Natural killer cell (primary cell): ENCODE data around the gene A4GALT. TPM values are rescaled to one million over a fixed set of nuclear protein-coding genes. Genes with fewer than 3 reads are reported as not detected.
"Not testable (repeated sequence)": the region's sequence is repeated elsewhere in the genome, so short reads cannot be mapped to it uniquely, and the experiment has no call there.

Experiments
- ATAC-seq, 3 donors: fragments of 150-1000 bp in 2 of 3; fragments of 200-7000 bp in 1 of 3; cut with Tn5 transposase; 1 replicate in 1 of 3; 2 replicates in 2 of 3; pipeline ENCODE4 v1.10.0; 2021; ENCODE audit warnings: mild to moderate bottlenecking in 2 of 3, moderate library complexity in 2 of 3
- DNase-seq, 2 donors: peaks; one replicate each; pipeline versions ENCODE4 v3.0.0 to v3.0.0-alpha.2; 2013 to 2021; ENCODE audit warnings: mixed read lengths in 1 of 2
- H3K27ac ChIP-seq: one replicate; pipeline ENCODE4 v1.5.1; 2013; ENCODE audit warnings: mild to moderate bottlenecking, low read length
- H3K27me3 ChIP-seq: one replicate; pipeline ENCODE4 v1.6.1; 2013; ENCODE audit warnings: low read length; ENCODE audit not compliant: control insufficient read depth, insufficient read depth
- H3K36me3 ChIP-seq: one replicate; pipeline ENCODE4 v1.6.1; 2013; ENCODE audit warnings: low read length; ENCODE audit not compliant: control insufficient read depth, insufficient read depth
- H3K4me1 ChIP-seq: one replicate; pipeline ENCODE4 v1.6.1; 2013; ENCODE audit warnings: low read length; ENCODE audit not compliant: control insufficient read depth, insufficient read depth
- H3K4me3 ChIP-seq: one replicate; pipeline ENCODE4 v1.5.1; 2013; ENCODE audit warnings: low read length
- H3K9me3 ChIP-seq: one replicate; pipeline ENCODE4 v1.6.1; 2013; ENCODE audit warnings: low read length; ENCODE audit not compliant: control insufficient read depth, insufficient read depth
- H3K27ac Mint-ChIP-seq, 2 donors: one replicate each; pipeline ENCODE4 v1.8.0; 2022; ENCODE audit warnings: mild to moderate bottlenecking in 2 of 2, mixed read lengths in 2 of 2, moderate library complexity in 1 of 2
- H3K27me3 Mint-ChIP-seq, 2 donors: one replicate each; pipeline ENCODE4 v1.8.0; 2022; ENCODE audit warnings: low read depth in 2 of 2, mixed read lengths in 2 of 2
- H3K36me3 Mint-ChIP-seq: one replicate; pipeline ENCODE4 v1.8.0; 2022; ENCODE audit warnings: mixed read lengths
- H3K4me1 Mint-ChIP-seq, 2 donors: one replicate each; pipeline ENCODE4 v1.8.0; 2022; ENCODE audit warnings: mixed read lengths in 2 of 2
- H3K4me3 Mint-ChIP-seq: one replicate; pipeline ENCODE4 v1.8.0; 2022; ENCODE audit warnings: mild to moderate bottlenecking, moderate library complexity, mixed read lengths
- H3K9me3 Mint-ChIP-seq, 2 donors: one replicate each; pipeline ENCODE4 v1.8.0; 2022; ENCODE audit warnings: mixed read lengths in 2 of 2
- CTCF ChIP-seq: fragments of 200-600 bp; IDR thresholded peaks from one replicate; pipeline ENCODE4 v1.8.0; 2022; ENCODE audit warnings: antibody characterized with exemption
- WGBS: methylation state at CpG from one replicate; pipeline ENCODE4 v1.1.7; 2013; ENCODE audit warnings: missing lambda C conversion rate; ENCODE audit not compliant: insufficient coverage; 5-methylcytosine and 5-hydroxymethylcytosine counted together
- intact Hi-C: fragments of 100-400 bp; cut with micrococcal nuclease; formaldehyde crosslinking; loops from one replicate; pipeline ENCODE4 v1.14.2; 2022
- total RNA-seq, 4 donors: library from RNA; stranded (reverse); fragments of 120-200 nt in 1 of 4; gene quantifications; one replicate each; pipeline versions ENCODE4 v1.2.3 to v1.2.4, GENCODE V29; 2013 to 2022

The A4GALT gene
- total RNA-seq, 3 donors from 2014 or later (not counting 1 experiment from before 2014, with no cell fraction given): 0.26 TPM; not detected in 2

GRCh38 chr22:42763965-42764480, 43.4 kb upstream of the A4GALT start:
- ATAC-seq: no peak
- no peak for DNase-seq
- H3K27ac Mint-ChIP-seq: no peak overlapping the region
- H3K27me3 Mint-ChIP-seq: no peaks in the 10 kb centered on the region
- H3K9me3 Mint-ChIP-seq: no peaks in the 10 kb centered on the region
- H3K36me3 Mint-ChIP-seq: no peaks in the 10 kb centered on the region
- no peak for TF ChIP-seq CTCF
- H3K36me3 ChIP-seq: no peaks in the 10 kb centered on the region
- no peak overlapping the region for H3K4me3 Mint-ChIP-seq
- H3K4me1 ChIP-seq: peaks cover 2% of the 10 kb centered on the region
- H3K4me3 ChIP-seq: no peak overlapping the region
- no peaks in the 10 kb centered on the region for H3K27me3 ChIP-seq
- no peaks in the 10 kb centered on the region for H3K4me1 Mint-ChIP-seq
- no peaks in the 10 kb centered on the region for H3K9me3 ChIP-seq
- no peak overlapping the region for H3K27ac ChIP-seq
- WGBS: 91% methylated on average over 13 of the region's 13 CpGs
- intact Hi-C loops: no loop called here

GRCh38 chr22:42760806-42761565, 40.3 kb upstream of the A4GALT start:
- no peak overlapping the region for H3K27ac Mint-ChIP-seq
- no peak for DNase-seq
- H3K9me3 Mint-ChIP-seq: no peaks in the 10 kb centered on the region
- H3K27ac ChIP-seq: no peak overlapping the region
- H3K4me1 Mint-ChIP-seq: no peaks in the 10 kb centered on the region
- no peaks in the 10 kb centered on the region for H3K36me3 ChIP-seq
- TF ChIP-seq CTCF: no peak
- no peak overlapping the region for H3K4me3 ChIP-seq
- ATAC-seq: no peak
- H3K4me3 Mint-ChIP-seq: no peak overlapping the region
- H3K27me3 ChIP-seq: no peaks in the 10 kb centered on the region
- 77% methylated on average over 16 of the region's 18 CpGs for WGBS
- H3K9me3 ChIP-seq: no peaks in the 10 kb centered on the region
- no peaks in the 10 kb centered on the region for H3K4me1 ChIP-seq
- H3K27me3 Mint-ChIP-seq: no peaks in the 10 kb centered on the region
- no peaks in the 10 kb centered on the region for H3K36me3 Mint-ChIP-seq
- intact Hi-C loops: no loop called here

- ATAC-seq: no peak
- Histone ChIP-seq H3K4me3 (no peak overlapping the region), H3K27me3 (no peaks in the 10 kb centered on the region), H3K4me1 (no peaks in the 10 kb centered on the region), H3K27ac (no peak overlapping the region), H3K36me3 (no peaks in the 10 kb centered on the region), H3K9me3 (no peaks in the 10 kb centered on the region)
- Mint-ChIP-seq H3K27ac (no peak overlapping the region), H3K4me3 (no peak overlapping the region), H3K4me1 (no peaks in the 10 kb centered on the region), H3K9me3 (no peaks in the 10 kb centered on the region), H3K27me3 (no peaks in the 10 kb centered on the region), H3K36me3 (no peaks in the 10 kb centered on the region)
- WGBS: 88% methylated on average over 21 of the region's 23 CpGs
- TF ChIP-seq CTCF: no peak
- DNase-seq: no peak
- intact Hi-C loops: no loop called here
Observed at GRCh38 chr22:42758931-42759629, 38.4 kb upstream of the A4GALT start.

- H3K4me1 ChIP-seq, H3K27me3 Mint-ChIP-seq, H3K9me3 ChIP-seq, H3K4me1 Mint-ChIP-seq, H3K36me3 ChIP-seq, H3K27ac ChIP-seq, H3K27me3 ChIP-seq, H3K4me3 Mint-ChIP-seq, H3K36me3 Mint-ChIP-seq, intact Hi-C loops, DNase-seq, H3K9me3 Mint-ChIP-seq, H3K27ac Mint-ChIP-seq, ATAC-seq, H3K4me3 ChIP-seq: not testable (repeated sequence)
- 92% methylated on average over 3 of the region's 5 CpGs for WGBS
Observed at GRCh38 chr22:42755553-42755952, 34.9 kb upstream of the A4GALT start.

- H3K4me1 ChIP-seq, H3K36me3 Mint-ChIP-seq, ATAC-seq, H3K4me1 Mint-ChIP-seq, H3K9me3 ChIP-seq, intact Hi-C loops, H3K36me3 ChIP-seq, H3K4me3 Mint-ChIP-seq, H3K27ac ChIP-seq, DNase-seq, H3K27me3 ChIP-seq, H3K9me3 Mint-ChIP-seq, H3K27me3 Mint-ChIP-seq, H3K27ac Mint-ChIP-seq, H3K4me3 ChIP-seq: not testable (repeated sequence)
- WGBS: 87% methylated on average over 15 of the region's 16 CpGs
Observed at GRCh38 chr22:42755121-42755520, 34.5 kb upstream of the A4GALT start.
